ENCODE results near the gene LRMDA.

LRMDA gene

GRCh38 chr10:76198287-76199035 lies 767.0 kb downstream of the LRMDA start:
- no peak for DNase-seq

DNA sequence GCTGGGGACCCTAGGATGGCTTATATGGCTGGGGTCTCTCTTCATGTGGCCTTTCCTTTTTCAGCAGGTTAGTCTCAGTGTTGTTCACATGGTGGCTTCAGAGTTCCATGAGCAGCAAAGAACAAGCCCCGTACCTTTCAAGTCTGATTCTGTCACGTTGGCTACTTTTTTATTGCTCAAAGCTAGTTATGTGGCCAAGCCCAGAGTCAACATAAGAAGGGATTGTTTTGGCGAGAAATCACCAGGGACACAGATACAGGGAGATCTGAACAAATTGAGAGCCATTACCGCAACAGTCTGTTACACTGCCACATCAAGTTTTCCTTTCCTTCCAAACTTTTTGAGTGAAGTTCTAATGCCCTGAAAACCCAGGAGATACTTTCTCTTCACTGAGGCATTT lies 770.5 kb downstream of the LRMDA start:
- no peak for DNase-seq

DNA sequence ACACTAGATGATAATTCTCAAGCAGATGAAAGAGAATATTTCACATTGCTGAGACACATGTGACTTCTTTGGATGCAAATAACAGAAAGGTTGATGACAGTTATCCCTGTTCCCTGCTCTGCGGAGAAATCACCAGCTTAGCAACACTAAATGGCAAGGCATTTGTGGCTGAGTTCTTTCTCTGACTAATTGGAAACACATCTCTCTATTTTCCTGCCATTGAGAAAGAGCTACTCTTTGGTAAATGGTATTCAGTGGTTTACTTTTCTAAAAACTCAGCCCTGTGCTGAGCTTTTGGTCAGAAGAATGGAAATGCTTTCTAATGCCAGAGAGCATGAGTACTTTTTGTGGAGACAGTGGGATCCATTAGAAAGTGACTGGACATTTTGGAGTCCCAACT lies 771.4 kb downstream of the LRMDA start:
- no peak for DNase-seq

GRCh38 chr10:76205361-76205760 lies 773.9 kb downstream of the LRMDA start:
- DNase-seq, result no peak

DNA sequence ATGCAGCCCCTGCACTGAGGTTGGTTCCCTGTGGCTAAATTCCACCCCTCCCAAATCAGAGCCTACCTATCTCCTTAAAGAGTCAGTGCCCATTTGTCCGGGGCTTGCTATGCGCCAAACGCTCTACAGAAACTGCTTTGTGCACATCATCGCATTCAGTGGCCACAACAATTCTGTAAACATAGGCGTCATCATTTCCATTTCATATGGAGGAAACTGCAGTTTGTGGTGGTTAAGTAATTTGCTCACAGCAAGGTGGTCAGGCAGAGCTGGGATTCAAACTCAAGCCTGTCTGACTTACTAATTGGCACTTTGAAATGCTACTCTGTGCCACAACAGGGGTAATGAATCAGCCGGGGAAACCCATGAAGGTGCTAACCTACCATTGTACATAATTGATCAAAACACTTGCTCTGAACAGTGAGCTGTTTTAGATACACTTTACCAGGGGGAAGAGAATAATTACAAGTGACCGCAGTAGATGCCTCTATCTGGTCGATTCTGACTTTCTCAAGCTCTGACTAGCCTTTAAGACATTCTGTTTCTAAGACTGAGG lies 775.5 kb downstream of the LRMDA start:
- no peak for DNase-seq

GRCh38 chr10:76209135-76209534 lies 777.7 kb downstream of the LRMDA start:
- no peak for DNase-seq

GRCh38 chr10:76210211-76210610 lies 778.8 kb downstream of the LRMDA start:
- no peak for DNase-seq

DNA sequence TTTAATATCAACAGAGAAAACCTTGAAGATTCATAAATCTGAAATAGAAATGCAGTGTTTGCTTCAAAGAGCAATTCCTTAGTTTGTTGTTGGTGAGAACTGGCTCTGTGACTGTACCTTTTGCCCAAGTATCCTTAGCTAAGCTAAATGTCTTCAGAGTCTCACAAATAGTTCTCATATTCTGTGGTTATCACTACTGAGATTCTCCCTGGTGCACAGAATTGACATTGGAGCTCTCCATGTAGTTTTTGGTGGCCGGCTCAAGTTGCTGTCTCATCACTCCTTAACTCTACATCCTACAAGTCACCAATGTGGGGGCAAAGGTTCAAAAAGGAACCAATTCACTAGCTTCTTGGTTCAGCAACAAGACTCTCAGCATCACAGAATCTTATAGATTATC lies 780.3 kb downstream of the LRMDA start:
- no peak for DNase-seq

DNA sequence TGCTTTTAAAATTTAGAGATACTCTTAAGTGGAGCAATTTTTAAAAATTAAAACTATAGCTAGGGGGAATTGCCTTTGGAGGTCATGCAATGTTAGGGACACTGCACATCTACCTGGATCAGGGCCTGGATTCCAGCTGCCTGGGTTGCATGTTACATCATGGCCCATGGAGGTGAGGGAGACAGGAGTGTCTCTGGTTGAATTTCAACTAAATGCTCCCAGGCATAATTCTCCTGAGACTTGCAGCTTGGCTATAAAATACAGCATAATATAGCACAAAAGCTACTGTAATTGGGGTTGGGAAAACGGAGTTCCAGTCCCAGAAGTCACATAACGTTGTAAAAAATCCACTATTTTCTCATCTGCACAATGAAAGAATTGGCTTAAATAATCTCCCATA lies 782.5 kb downstream of the LRMDA start:
- DNase-seq, result no peak

- DNase-seq, result no peak
Measured at GRCh38 chr10:76218035-76218434, 786.6 kb downstream of the LRMDA start.

- no peak for DNase-seq
Measured at GRCh38 chr10:76229341-76229740, 797.9 kb downstream of the LRMDA start.

GRCh38 chr10:76230921-76231285 lies 799.5 kb downstream of the LRMDA start:
- DNase-seq, result no peak

- DNase-seq, result no peak
Measured at GRCh38 chr10:76231286-76231934, 800.0 kb downstream of the LRMDA start.

DNA sequence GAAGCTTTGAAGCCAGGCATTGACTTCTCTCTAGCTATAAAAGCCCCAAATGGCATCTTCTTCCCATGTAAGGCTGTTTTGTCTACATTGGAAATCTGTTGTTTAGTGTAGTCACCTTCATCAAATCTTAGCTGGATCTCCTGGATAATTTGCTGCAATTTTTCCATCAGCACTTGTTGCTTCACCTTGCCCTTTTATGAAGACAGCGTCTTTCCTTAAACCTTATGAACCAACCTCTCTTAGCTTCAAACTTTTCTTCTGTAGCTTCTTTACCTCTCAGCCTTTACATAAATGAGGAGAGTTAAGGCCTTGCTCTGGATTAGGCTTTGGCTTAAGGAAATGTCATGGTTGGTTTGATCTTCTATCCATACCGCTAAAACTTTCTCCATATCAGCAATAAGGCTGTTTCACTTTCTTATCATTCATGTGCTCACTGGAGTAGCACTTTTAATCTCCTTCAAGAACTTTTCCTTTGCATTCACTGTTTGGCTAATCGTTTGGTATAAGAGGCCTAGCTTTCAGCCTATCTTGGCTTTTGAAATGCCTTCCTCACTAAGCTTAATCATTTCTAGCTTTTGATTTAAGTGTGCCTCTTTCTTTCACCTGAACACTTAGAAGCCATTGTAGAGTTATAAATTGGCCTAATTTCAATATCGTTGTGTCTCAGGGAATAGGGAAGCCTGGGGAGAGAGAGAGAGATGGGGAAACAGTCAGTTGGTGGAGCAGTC lies 803.2 kb downstream of the LRMDA start:
- no peak for DNase-seq

GRCh38 chr10:76236356-76236755 lies 804.9 kb downstream of the LRMDA start:
- DNase-seq, result no peak

DNA sequence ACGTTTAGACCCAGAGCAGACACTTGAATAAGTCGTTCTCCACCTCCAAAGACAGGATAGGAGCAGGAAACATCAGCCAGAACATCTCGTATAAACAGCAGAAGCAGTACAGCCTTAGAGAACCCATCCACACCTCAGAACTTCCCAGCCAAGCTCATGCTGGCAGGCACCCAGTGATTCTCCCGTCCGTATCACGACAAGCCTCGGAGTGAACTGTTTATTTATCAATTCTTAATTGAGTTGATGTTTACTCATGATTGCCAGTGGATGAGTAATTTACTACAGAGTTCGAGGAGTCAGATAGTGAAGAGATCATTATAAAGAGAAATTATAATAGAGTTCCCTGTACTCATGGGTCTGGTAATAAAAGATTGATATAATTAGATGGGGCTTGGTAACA lies 811.5 kb downstream of the LRMDA start:
- no peak for DNase-seq

- no peak for DNase-seq
Measured at GRCh38 chr10:76244061-76244686, 812.8 kb downstream of the LRMDA start.

DNA sequence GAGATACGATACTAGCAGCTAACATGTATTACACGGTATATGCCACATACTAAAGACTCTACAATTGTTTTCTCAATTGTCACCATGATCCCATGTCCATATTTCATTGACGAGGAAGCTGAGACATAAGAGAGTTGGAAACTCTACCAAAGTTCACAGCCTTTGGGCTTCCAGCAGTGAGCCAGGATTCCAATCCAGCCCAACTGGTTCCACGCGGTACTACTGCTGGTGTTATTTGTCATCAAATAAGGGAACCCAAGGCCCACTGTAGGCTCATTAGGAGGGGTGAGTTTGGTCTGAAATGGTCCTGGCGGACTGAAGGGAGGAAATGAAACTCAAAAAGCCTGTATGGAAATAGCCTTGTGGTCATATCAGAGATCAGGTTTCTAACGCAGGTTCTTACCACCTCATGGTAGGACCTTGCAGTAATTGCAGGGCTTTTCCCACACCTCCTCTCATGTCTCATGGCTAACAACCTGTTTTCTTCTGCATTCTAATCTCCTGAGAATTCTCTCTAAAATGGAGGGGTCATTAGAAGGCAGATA lies 814.6 kb downstream of the LRMDA start:
- DNase-seq, result no peak

- DNase-seq, result no peak
Measured at GRCh38 chr10:76248649-76249200, 817.3 kb downstream of the LRMDA start.

- no peak for DNase-seq
Measured at GRCh38 chr10:76251841-76252671, 820.6 kb downstream of the LRMDA start.

DNA sequence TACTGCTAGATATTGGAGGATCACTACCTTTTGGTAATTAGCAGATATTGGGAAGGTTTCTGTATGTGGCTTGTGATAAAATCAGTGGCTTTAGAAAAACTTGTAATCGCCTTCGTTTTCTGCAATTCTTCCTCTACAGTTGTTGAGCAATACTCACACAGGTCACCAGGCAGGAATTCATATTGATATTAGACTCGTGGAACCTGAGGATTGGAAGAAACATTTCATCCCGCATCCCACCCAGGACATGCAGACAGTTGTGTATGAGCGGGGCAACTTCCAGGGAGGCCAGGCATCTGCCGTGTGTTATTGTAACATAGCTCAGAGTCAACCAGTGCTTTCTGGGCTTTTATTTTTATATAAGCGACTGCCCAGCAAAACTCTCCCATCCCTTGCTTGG lies 821.3 kb downstream of the LRMDA start:
- no peak for DNase-seq

DNA sequence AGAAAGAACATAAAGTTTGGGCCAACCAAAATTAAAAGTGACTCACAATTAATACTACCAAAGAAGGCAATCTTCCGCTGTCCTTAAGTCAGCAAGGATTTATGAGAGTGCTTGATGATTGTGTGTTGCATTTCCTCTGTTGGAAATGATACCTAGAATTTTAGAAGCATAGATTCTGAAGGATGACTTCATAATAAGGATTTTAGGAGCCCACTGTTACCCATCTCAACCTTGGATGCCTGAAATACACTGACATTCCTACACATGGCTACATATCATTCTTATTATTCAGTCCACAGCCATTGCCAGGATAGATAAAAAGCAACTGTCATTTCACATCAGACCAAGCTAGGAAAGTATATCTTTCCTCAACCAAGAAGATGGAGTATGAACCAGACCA lies 823.8 kb downstream of the LRMDA start:
- DNase-seq, result no peak
